GF-D8 (cell line): ENCODE data around the gene MTFR1L.

Experiments used
- DNase-seq: peaks from one replicate; lab custom pipeline; 2025; lab: John Stamatoyannopoulos, UW

Gene MTFR1L

DNA sequence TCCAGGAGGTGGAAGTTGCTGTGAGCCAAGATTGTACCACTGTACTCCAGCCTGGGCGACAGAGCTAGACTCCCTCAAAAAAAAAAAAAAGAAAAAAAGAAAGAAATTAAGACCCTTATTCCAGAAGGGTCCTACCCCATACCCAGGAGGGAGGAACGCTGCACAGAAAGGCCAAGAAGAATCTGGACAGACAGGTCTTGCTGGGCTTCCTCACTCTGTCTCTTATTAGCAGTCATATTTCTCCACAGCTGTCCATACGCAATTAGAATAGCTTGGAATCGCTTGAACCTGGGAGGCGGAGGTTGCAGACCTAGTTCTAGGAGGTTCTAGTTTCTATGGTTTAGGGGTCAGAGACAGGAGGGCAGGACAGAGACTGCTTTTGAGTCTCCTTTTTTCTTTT lies 58.9 kb downstream of the MTFR1L start:
- no peak for DNase-seq

GRCh38 chr1:25879675-25880074 lies 59.9 kb downstream of the MTFR1L start:
- DNase-seq, result no peak

GRCh38 chr1:25880518-25880917 lies 60.8 kb downstream of the MTFR1L start:
- no peak for DNase-seq

GRCh38 chr1:25881266-25881665 lies 61.5 kb downstream of the MTFR1L start:
- DNase-seq, result no peak
